Trophoblast cell (in vitro differentiated cells and primary cell): ENCODE measurements around the gene DMGDH.

Experiments
- DNase-seq, 2 donors: peaks; one replicate each; pipeline ENCODE4 v3.0.0-alpha.2; 2016
- H2AFZ ChIP-seq: 2 replicates; pipeline ENCODE4 v1.6.1; 2013; ENCODE audit warnings: low read length, moderate library complexity, mild to moderate bottlenecking; ENCODE audit not compliant: insufficient read depth, poor library complexity
- H2AK5ac ChIP-seq: 2 replicates; pipeline ENCODE4 v1.6.1; 2013; ENCODE audit warnings: mild to moderate bottlenecking, low read length
- H2BK120ac ChIP-seq: 2 replicates; pipeline ENCODE4 v1.6.1; 2013; ENCODE audit warnings: low read length, mild to moderate bottlenecking, moderate library complexity; ENCODE audit not compliant: insufficient read depth, poor library complexity
- H2BK12ac ChIP-seq: 2 replicates; pipeline ENCODE4 v1.6.1; 2013; ENCODE audit warnings: mild to moderate bottlenecking, low read length, moderate library complexity
- H2BK5ac ChIP-seq: 2 replicates; pipeline ENCODE4 v1.6.1; 2013; ENCODE audit warnings: low read length, low read depth, moderate library complexity, mild to moderate bottlenecking; ENCODE audit not compliant: poor library complexity
- H3K14ac ChIP-seq: 2 replicates; pipeline ENCODE4 v1.6.1; 2013; ENCODE audit warnings: mild to moderate bottlenecking, low read length
- H3K18ac ChIP-seq: 2 replicates; pipeline ENCODE4 v1.6.1; 2013; ENCODE audit warnings: mild to moderate bottlenecking, low read length
- H3K23ac ChIP-seq: 2 replicates; pipeline ENCODE4 v1.6.1; 2013; ENCODE audit warnings: low read length
- H3K27ac ChIP-seq: 2 replicates; pipeline ENCODE4 v1.5.1; 2013; ENCODE audit warnings: low read depth, mild to moderate bottlenecking, inconsistent platforms, low read length, moderate library complexity
- H3K27me3 ChIP-seq: 2 replicates; pipeline ENCODE4 v1.6.1; 2013; ENCODE audit warnings: inconsistent platforms, mild to moderate bottlenecking, low read length, moderate library complexity; ENCODE audit not compliant: insufficient read depth
- H3K36me3 ChIP-seq, 2 experiments: 1 replicate in 1 of 2; 2 replicates in 1 of 2; pipeline ENCODE4 v1.6.1; 2013; ENCODE audit warnings: low read length in 2 of 2, mild to moderate bottlenecking in 2 of 2, moderate library complexity in 1 of 2; ENCODE audit not compliant: insufficient read depth in 2 of 2, control insufficient read depth in 1 of 2
- H3K4ac ChIP-seq: 2 replicates; pipeline ENCODE4 v1.6.1; 2013; ENCODE audit warnings: low read depth, mild to moderate bottlenecking, low read length, moderate library complexity
- H3K4me1 ChIP-seq, 2 experiments: 1 replicate in 1 of 2; 2 replicates in 1 of 2; pipeline ENCODE4 v1.6.1; 2013; ENCODE audit warnings: low read length in 2 of 2, mild to moderate bottlenecking in 2 of 2, moderate library complexity in 1 of 2; ENCODE audit not compliant: insufficient read depth in 2 of 2, control insufficient read depth in 1 of 2
- H3K4me2 ChIP-seq: 2 replicates; pipeline ENCODE4 v1.6.1; 2013; ENCODE audit warnings: inconsistent platforms, mild to moderate bottlenecking, low read length, moderate library complexity
- H3K4me3 ChIP-seq: 2 replicates; pipeline ENCODE4 v1.5.1; 2013; ENCODE audit warnings: mild to moderate bottlenecking, low read depth, low read length, inconsistent platforms
- H3K79me1 ChIP-seq: one replicate; pipeline ENCODE4 v1.6.1; 2013; ENCODE audit warnings: low read length
- H3K79me2 ChIP-seq: 2 replicates; pipeline ENCODE4 v1.6.1; 2013; ENCODE audit warnings: low read length, mild to moderate bottlenecking; ENCODE audit not compliant: control insufficient read depth, insufficient read depth, poor library complexity
- H3K9ac ChIP-seq: 2 replicates; pipeline ENCODE4 v1.6.1; 2013; ENCODE audit warnings: mild to moderate bottlenecking, low read length
- H3K9me3 ChIP-seq: 2 replicates; pipeline ENCODE4 v1.6.1; 2013; ENCODE audit warnings: low read depth, mild to moderate bottlenecking, control low read depth, inconsistent platforms, low read length; ENCODE audit not compliant: insufficient read depth
- H4K12ac ChIP-seq: 2 replicates; pipeline ENCODE4 v1.6.1; 2013; ENCODE audit warnings: low read depth, mild to moderate bottlenecking, low read length, moderate library complexity
- H4K8ac ChIP-seq: 2 replicates; pipeline ENCODE4 v1.6.1; 2013; ENCODE audit warnings: low read depth, mild to moderate bottlenecking, low read length, moderate library complexity
- H4K91ac ChIP-seq: one replicate; pipeline ENCODE4 v1.6.1; 2013; ENCODE audit warnings: low read depth, mild to moderate bottlenecking, low read length, moderate library complexity
- WGBS: extraction: QIAGEN DNeasy Blood & Tissue Kit; methylation state at CpG from one replicate; pipeline ENCODE4 v1.1.7; 2013; ENCODE audit warnings: missing lambda C conversion rate; ENCODE audit not compliant: insufficient read length, insufficient coverage; ENCODE audit errors: extremely low coverage; 5-methylcytosine and 5-hydroxymethylcytosine counted together

The DMGDH gene

GRCh38 chr5:79036769-79037168, 32.7 kb downstream of the DMGDH start:
- peaks cover 1% of the 10 kb centered on the region for H3K9me3 ChIP-seq
- H2AK5ac ChIP-seq: no peak overlapping the region
- H3K14ac ChIP-seq: no peak overlapping the region
- no peaks in the 10 kb centered on the region for H3K4me1 ChIP-seq
- no CpG with 5 or more reads among the region's 2 CpGs for WGBS
- no peak overlapping the region for H4K12ac ChIP-seq
- H4K91ac ChIP-seq: no peak overlapping the region
- H3K9ac ChIP-seq: no peak overlapping the region
- H3K4me2 ChIP-seq: no peak overlapping the region
- no peaks in the 10 kb centered on the region for H3K36me3 ChIP-seq
- no peak for DNase-seq
- H3K4ac ChIP-seq: no peak overlapping the region
- no peak overlapping the region for H3K23ac ChIP-seq
- no peaks in the 10 kb centered on the region for H3K79me1 ChIP-seq
- H3K4me3 ChIP-seq: no peak overlapping the region
- H2AFZ ChIP-seq: no peak overlapping the region
- H2BK120ac ChIP-seq: no peak overlapping the region
- H4K8ac ChIP-seq: no peak overlapping the region
- H3K79me2 ChIP-seq: no peaks in the 10 kb centered on the region
- no peak overlapping the region for H3K18ac ChIP-seq
- no peak overlapping the region for H3K27ac ChIP-seq
- H3K27me3 ChIP-seq: no peaks in the 10 kb centered on the region
- H2BK5ac ChIP-seq: no peak overlapping the region
- H2BK12ac ChIP-seq: no peak overlapping the region

- no peak overlapping the region for H2AK5ac ChIP-seq
- H3K4ac ChIP-seq: no peak overlapping the region
- H2BK5ac ChIP-seq: no peak overlapping the region
- H3K79me2 ChIP-seq: no peaks in the 10 kb centered on the region
- no peaks in the 10 kb centered on the region for H3K36me3 ChIP-seq
- H3K9me3 ChIP-seq: peaks cover 1% of the 10 kb centered on the region
- H3K14ac ChIP-seq: no peak overlapping the region
- no peak overlapping the region for H3K4me2 ChIP-seq
- no CpG with 5 or more reads among the region's 3 CpGs for WGBS
- H3K27ac ChIP-seq: no peak overlapping the region
- H4K12ac ChIP-seq: no peak overlapping the region
- H2BK120ac ChIP-seq: no peak overlapping the region
- no peak overlapping the region for H3K23ac ChIP-seq
- H3K79me1 ChIP-seq: no peaks in the 10 kb centered on the region
- H3K4me3 ChIP-seq: no peak overlapping the region
- no peak overlapping the region for H3K9ac ChIP-seq
- H2BK12ac ChIP-seq: no peak overlapping the region
- H4K91ac ChIP-seq: no peak overlapping the region
- H4K8ac ChIP-seq: no peak overlapping the region
- no peak for DNase-seq
- no peaks in the 10 kb centered on the region for H3K4me1 ChIP-seq
- no peak overlapping the region for H3K18ac ChIP-seq
- no peaks in the 10 kb centered on the region for H3K27me3 ChIP-seq
- H2AFZ ChIP-seq: no peak overlapping the region
Measured at GRCh38 chr5:79035237-79035636, 34.2 kb downstream of the DMGDH start.

GRCh38 chr5:79032782-79033181, 36.7 kb downstream of the DMGDH start:
- no peak for DNase-seq
- H3K27ac ChIP-seq: no peak overlapping the region
- H4K8ac ChIP-seq: no peak overlapping the region
- H3K9me3 ChIP-seq: peaks cover 1% of the 10 kb centered on the region
- no peaks in the 10 kb centered on the region for H3K27me3 ChIP-seq
- H3K36me3 ChIP-seq: no peaks in the 10 kb centered on the region
- no peak overlapping the region for H3K14ac ChIP-seq
- H4K91ac ChIP-seq: no peak overlapping the region
- no peak overlapping the region for H2BK5ac ChIP-seq
- no peaks in the 10 kb centered on the region for H3K79me2 ChIP-seq
- H3K4me3 ChIP-seq: no peak overlapping the region
- no peak overlapping the region for H3K23ac ChIP-seq
- no peak overlapping the region for H3K18ac ChIP-seq
- no peak overlapping the region for H4K12ac ChIP-seq
- no peak overlapping the region for H2AK5ac ChIP-seq
- H3K79me1 ChIP-seq: no peaks in the 10 kb centered on the region
- no peaks in the 10 kb centered on the region for H3K4me1 ChIP-seq
- no peak overlapping the region for H2BK12ac ChIP-seq
- H3K4ac ChIP-seq: no peak overlapping the region
- H3K9ac ChIP-seq: no peak overlapping the region
- no peak overlapping the region for H3K4me2 ChIP-seq
- H2BK120ac ChIP-seq: no peak overlapping the region
- H2AFZ ChIP-seq: no peak overlapping the region
- WGBS: no CpG with 5 or more reads among the region's 5 CpGs

GRCh38 chr5:79032031-79032695, 37.3 kb downstream of the DMGDH start:
- H3K9ac ChIP-seq: no peak overlapping the region
- WGBS: no CpG with 5 or more reads among the region's 10 CpGs
- H3K23ac ChIP-seq: no peak overlapping the region
- no peak overlapping the region for H4K12ac ChIP-seq
- H3K79me2 ChIP-seq: no peaks in the 10 kb centered on the region
- no peak overlapping the region for H4K8ac ChIP-seq
- peaks cover 1% of the 10 kb centered on the region for H3K9me3 ChIP-seq
- no peak overlapping the region for H2AFZ ChIP-seq
- no peaks in the 10 kb centered on the region for H3K36me3 ChIP-seq
- no peak overlapping the region for H3K14ac ChIP-seq
- H3K27ac ChIP-seq: no peak overlapping the region
- no peaks in the 10 kb centered on the region for H3K79me1 ChIP-seq
- H2BK120ac ChIP-seq: no peak overlapping the region
- H3K4me1 ChIP-seq: no peaks in the 10 kb centered on the region
- H3K4ac ChIP-seq: no peak overlapping the region
- peak in 1 of 2 donors; percentile 51 for DNase-seq
- no peak overlapping the region for H3K18ac ChIP-seq
- H3K4me3 ChIP-seq: no peak overlapping the region
- no peaks in the 10 kb centered on the region for H3K27me3 ChIP-seq
- no peak overlapping the region for H2BK12ac ChIP-seq
- no peak overlapping the region for H4K91ac ChIP-seq
- H3K4me2 ChIP-seq: no peak overlapping the region
- no peak overlapping the region for H2AK5ac ChIP-seq
- H2BK5ac ChIP-seq: no peak overlapping the region
